NCI-H128 (cell line): ENCODE results near the gene FASTK.
"Not testable (repeated sequence)": the region's sequence is repeated elsewhere in the genome, so short reads cannot be mapped to it uniquely, and the experiment has no call there.

Experiments
- DNase-seq: peaks from one replicate; lab custom pipeline; 2025; ENCODE audit not compliant: unreplicated experiment; lab: John Stamatoyannopoulos, UW

The FASTK gene

DNA sequence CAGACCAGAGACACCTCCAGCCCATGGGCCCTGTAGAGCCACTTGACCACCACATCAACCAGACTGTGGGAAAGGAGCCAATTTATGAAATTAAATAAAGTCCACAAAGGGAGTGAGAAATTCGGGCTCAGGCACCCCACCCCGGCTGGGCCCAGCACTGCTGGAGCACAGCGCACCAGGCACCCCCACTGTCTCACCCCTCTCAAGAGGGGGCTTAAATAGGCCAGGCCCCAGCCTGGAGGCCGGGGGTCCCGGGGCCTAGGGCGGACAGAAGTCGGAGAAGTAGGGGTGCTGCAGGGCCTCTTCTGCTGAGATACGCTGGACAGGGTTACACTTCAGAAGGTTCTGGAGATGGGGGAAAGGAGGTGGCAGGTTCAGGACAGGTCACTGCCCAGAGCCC lies 26.9 kb downstream of the FASTK start:
- no peak for DNase-seq

DNA sequence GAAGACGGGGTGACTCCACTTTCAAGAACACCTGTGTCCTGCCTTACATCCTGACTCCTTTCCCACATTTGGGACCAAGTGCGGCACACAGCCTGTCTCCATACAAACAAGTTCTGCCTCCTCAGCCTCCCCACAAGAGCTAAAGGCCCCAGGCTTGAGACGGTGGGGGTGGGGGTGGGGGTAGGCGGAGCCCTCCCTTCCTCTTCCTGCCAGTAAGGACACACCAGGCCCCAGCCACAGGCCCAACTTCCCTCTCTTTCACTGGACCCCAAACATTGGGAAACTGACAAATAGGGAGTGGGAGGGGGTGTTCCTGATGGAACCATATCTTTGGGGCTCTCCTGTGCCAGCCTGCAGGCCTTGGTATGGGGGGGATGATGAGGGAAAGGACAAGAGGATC lies 27.5 kb downstream of the FASTK start:
- DNase-seq, result no peak

DNA sequence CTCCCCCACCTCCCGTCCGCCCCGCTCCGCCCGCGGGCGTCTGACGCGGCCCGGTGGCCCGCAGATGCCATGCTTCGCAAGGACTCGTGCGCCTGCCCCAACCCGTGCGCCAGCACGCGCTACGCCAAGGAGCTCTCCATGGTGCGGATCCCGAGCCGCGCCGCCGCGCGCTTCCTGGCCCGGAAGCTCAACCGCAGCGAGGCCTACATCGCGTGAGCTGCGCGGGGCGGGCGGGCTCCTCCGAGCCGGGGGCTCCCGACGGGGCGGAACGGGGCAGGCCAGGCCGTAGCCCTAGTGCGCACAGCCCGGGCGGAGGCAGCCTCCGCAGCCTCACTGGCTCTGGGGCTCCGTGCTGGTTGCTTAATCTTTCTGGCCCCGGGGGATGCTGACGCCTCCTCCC lies 29.5 kb downstream of the FASTK start:
- DNase-seq, result no peak

DNA sequence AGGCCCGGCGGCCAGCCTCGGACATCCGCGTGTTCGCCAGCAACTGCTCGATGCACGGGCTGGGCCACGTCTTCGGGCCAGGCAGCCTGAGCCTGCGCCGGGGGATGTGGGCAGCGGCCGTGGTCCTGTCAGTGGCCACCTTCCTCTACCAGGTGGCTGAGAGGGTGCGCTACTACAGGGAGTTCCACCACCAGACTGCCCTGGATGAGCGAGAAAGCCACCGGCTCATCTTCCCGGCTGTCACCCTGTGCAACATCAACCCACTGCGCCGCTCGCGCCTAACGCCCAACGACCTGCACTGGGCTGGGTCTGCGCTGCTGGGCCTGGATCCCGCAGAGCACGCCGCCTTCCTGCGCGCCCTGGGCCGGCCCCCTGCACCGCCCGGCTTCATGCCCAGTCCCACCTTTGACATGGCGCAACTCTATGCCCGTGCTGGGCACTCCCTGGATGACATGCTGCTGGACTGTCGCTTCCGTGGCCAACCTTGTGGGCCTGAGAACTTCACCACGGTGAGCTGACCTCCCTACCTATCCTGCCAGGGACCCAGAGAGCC lies 31.6 kb downstream of the FASTK start:
- no peak for DNase-seq

DNA sequence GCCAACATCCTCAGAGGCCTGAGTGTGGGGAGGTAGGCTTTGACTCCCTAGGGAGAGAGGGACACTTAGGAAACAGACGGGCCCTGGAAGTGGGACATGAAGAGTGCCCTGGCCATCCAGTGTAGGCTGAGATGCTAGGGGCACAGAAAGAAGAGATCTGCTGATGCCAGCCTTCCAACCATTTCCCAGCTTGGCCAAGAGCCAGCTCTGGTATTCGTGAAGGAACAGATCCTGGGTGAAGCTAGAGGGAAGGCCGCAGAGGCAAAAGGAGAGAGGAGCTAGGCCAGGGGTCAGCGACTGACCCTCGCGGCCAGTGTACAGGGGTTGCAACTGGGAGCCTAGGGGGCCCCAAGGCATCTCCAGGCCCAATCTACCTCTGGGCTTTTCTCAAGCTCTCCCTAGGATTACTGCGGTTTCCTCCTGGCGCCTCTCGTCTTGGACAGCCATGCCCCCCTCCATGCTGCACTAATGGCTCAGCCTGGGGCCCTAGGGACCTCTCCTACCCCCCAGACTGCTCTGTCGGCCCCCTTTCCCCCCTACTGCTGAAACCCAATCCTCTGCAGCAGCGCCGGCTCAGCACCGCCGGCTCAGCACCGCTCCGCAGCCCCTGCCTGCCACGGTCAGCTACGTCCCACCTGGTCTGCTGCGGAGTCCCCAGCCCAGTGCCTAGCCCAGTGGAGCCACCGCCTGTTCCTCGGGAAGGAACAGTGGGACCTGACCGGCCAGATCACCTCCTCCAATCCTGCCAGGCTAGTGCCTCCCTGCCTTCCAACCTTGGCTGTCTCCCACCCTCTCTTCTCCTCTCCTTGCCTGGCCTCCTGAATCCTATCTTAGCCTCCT lies 32.4 kb downstream of the FASTK start, which contains the start of gene ASIC3:
ASIC3 (plus strand) TSS at position 556 of the 840 bp plus-strand sequence. CDS start 355 bp downstream, outside the sequence.
- DNase-seq, result no peak

DNA sequence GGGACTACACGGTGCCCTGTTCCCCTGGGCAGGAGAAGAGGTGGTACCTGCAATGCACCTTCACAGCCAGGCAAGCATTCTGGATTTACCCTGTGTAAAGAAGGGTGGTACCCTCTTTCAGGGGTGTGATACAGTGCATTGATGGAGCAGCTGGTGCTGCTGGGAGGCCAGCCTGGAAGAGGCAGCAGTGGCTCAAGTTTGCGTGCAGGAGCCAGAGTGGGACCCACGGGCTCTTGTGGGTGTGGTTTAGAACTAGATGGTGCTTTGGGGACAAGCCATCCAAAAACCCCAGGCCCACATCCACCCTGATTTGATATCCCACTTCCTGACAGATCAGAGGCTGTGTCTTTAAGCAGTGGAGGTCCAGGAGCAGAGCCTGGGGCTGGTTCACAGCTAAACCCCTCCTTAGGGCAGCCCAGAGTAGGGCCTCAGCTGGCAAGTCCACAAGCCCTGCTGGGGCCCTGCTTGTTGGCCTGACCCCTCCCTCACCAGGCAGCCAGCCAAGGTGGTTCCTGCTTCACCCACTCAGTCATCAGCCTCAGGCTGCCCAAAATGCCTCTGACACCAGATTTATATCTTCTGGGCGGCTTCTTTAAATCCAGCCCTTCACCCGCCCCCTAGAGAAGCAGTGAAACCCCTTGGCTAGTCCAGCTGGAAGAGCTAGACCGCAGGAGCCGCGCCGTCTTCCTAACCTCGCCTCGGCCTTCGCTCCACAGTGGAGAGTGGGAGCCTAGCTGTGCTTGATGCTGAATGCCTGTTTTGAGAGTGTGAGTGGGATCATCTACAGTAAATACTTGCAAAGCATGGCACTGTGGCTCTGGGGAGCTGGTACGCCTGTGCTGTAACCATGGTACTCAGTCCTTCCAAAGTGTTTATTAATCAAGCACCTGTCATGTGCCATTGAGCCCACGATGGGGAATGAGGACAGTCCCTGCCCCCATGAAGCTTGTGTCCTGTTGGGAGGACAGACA lies 33.7 kb downstream of the FASTK start:
- no peak for DNase-seq

DNA sequence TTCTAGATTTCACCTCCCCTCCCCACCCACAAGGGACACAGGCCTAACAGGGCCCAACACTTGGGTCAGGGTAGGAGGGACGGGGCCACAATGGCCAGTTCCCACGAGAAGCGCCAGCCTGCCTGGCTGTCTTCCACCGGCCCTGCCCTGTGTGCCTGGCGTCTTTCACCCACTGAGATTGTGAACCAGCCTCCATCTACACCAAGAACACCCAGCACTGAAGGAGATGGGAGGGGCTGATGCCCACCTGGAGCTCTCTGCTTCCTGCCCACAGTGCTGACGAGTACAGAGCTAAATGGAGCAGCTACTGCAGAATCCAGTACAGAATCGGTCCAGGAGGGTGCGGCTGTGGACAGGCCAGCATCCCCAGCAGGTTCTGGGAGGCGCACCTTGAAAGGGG lies 34.6 kb downstream of the FASTK start:
- no peak for DNase-seq

DNA sequence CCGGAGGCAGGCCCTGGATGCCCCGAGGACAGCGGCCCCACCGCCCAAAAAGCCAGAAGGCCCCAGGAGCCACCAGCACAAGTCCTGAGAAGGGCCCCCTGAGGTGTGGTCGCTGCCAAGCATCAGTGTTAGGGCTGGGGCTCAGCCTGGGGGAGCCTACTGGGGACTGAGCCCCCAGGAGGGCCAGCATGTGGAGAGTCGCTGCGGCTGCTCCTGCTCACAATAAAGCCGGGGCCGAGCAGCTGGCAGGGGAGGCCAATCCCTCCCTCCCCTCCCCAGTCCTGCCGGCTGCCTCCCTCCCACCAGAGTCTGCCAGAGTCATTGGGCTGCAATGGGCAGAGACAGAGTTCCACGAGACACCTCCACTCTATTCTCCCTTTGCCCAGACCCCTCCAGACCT lies 35.3 kb downstream of the FASTK start:
- no peak for DNase-seq

DNA sequence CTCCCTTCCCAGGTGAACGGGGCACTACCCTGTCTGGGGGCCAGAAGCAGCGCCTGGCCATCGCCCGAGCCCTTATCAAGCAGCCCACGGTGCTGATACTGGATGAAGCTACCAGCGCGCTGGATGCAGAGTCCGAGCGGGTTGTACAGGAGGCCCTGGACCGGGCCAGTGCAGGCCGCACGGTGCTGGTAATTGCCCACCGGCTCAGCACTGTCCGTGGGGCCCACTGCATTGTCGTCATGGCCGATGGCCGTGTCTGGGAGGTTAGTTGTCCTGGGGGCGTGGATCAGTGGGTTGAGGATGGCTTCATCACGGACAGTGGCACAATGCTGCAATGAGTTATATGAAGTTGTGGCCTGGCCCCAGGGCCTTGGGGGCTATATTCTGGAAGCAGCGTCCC lies 36.6 kb downstream of the FASTK start:
- DNase-seq, result no peak

DNA sequence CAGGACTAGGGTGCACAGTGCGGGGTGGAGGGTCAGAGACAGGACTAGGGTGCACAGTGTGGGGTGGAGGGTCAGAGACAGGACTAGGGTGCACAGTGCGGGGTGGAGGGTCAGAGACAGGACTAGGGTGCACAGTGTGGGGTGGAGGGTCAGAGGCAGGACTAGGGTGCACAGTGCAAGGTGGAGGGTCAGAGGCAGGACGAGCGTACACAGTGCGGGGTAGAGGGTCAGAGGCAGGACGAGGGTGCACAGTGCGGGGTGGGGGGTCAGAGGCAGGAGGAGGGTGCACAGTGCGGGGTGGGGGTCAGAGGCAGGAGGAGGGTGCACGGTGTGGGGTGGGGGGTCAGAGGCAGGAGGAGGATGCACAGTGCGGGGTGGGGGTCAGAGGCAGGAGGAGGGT lies 37.2 kb downstream of the FASTK start:
- DNase-seq, result not testable (repeated sequence)

DNA sequence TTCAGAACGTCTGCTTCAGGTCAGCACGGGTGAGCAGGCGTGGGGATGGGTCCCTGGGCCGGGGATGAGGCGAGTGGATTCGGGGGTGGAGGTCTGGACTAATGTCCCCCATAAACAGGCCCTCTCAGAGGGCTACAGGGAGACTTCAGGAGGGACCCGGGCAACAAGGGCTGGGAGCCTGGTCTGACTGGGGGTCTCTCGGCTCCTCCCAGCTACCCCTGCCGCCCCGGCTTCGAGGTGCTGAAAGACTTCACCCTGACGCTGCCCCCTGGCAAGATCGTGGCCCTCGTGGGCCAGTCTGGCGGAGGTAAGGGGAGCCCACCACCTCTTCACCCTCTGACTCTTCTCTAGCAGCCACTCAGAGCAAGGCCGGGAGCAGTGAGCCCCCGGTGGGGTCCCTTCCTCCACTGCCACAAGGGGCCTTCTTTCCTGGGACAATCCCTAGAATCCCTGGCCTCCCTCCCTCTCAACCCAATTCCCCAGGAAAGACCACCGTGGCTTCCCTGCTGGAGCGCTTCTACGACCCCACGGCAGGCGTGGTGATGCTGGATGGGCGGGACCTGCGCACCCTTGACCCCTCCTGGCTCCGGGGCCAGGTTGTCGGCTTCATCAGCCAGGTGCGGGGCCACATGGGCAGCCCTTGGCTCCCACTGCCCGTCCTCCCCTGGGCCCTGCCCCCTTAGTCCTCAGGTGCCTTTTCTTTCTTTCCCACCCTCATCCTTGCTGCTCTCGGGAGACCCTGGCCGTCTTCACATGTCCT lies 39.8 kb downstream of the FASTK start:
- no peak for DNase-seq

DNA sequence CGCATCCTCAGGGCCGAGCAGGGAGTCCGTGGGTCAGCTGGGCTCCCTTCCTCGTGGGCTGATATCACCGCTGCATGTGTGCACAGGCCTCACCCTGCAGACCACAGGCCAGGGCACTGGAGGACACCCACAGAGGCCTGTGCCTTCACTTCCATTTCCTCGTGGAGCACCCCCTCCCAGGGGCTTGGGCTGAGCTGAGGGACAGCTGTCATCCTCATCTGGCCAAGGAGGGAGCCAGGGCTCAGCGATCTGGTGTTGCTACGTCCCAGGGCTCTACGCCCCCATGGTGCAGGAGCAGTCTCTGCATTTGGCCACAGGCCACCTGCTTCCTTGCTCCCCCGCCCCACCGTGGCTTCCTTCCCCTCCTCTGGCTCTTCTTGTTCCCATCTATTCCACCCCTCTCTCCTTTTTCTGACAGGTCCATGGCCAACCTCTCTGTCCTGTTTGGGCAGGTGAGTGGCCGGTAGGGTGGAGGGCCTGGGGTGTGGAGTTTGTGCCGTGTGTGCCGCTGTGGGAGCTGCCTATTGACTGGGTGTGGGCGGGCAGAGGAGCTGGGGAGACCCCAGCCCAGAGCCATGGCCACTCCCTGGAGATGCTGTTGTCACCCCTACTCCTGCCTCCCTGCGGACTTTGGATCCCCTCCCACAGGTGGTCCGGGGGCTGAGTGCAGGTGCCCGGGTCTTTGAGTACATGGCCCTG lies 40.6 kb downstream of the FASTK start:
- DNase-seq, result no peak

DNA sequence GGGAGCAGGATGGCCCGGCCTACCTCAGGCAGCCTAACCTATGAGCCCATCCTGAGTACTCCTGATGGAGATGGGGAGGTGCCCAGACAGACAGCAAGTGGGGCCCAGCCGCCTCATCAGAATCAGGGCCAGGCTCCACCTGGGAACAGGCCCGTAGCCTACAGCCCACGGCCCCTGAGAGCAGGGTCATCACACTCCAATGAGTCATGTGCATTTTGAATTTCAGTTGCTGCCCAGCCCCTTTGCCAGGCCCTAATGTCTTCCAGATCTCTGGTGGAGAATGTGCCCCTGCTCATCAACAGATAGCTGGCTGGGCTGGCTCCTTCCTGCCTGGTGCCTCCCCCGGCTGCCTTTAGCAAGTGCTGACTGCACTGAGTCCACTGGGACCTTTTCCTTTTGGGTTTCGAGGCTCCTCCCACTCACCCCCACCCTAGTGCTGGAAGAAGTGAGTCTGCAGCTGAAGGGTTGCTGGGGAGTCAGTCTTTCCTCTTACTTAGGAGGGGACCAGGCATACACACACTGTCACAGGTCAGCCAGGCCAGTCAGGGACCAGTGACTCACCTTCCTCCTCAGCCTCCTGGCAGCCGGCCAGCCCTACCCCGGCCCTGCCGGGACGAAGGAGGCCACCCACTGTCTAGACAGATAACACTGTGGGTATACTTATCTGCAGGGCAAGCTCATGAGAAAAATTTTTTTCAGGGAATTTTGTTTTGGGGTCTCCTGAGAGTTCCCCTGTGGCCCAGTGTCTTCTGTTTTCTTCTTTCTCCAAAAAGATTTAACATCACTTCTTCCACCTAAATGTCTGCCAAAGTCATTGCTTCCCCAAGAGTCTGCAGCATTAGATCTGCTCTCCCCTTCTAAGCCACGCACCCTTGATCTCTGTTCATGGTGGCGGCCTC lies 41.4 kb downstream of the FASTK start:
- no peak for DNase-seq

DNA sequence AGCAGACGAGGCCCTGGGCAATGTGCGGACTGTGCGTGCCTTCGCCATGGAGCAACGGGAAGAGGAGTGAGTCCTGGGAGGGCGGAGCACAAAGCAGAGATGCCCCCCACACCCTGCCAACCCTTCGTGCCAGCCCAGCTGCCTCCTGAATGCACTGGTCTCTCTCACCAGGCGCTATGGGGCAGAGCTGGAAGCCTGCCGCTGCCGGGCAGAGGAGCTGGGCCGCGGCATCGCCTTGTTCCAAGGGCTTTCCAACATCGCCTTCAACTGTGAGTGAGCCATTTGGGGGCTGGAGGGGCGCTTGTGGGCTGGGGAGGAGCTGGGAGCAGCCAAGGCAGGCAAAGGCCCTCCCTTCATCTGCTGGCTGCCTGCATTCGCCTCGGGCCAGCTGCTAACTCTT lies 44.7 kb downstream of the FASTK start:
- no peak for DNase-seq

DNA sequence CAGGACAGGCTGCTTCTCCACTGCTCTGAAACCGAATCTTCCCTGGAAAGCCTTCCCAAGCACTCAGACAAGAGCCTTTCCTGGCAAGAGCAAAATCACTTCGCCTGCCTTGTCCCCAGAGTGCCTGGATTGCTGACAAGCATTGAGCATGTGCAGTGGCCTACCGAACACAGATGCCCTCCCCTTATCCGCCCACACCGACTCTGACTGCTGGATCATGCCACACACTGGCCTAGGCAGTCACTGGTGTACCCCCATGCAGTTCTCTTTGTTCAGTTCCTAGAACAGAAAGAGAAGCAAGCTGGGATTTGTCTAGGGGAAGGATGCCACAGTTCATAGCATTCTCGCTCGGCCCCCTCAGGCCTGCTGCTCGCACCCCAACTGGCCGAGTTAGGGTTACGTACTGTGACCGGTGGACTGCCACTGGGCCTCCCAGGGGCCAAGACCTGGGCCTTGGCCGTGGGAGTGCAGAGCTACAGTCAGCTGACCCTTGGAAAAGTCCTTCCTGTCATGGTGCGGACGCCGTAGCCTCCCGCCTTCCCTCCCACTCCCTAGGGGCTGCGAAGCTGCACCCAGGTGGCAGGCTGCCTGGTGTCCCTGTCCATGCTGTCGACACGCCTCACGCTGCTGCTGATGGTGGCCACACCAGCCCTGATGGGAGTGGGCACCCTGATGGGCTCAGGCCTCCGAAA lies 45.4 kb downstream of the FASTK start:
- no peak for DNase-seq

DNA sequence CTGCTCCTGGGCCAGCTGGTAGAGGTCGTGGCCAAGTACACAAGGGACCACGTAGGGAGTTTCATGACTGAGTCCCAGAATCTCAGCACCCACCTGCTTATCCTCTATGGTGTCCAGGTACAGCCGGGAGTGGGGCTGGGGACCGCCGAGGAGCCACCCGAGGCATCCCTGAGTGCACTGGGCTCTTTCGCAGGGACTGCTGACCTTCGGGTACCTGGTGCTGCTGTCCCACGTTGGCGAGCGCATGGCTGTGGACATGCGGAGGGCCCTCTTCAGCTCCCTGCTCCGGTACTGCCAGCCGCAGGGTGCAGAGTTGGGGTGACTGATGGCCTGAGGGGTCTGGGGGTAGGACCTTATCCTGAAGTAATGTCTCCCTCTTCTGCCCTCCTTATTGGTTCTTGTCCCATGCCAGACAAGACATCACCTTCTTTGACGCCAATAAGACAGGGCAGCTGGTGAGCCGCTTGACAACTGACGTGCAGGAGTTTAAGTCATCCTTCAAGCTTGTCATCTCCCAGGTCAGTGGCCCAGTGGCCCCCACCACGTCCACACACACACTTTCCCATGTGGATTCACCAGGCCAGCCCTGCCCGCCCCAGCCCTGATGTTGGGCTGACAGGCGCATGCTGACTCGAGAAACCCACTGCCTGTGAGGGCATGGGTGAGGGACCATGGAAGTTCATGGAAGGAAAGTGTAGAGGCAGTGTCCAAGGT lies 46.1 kb downstream of the FASTK start:
- DNase-seq, result no peak

DNA sequence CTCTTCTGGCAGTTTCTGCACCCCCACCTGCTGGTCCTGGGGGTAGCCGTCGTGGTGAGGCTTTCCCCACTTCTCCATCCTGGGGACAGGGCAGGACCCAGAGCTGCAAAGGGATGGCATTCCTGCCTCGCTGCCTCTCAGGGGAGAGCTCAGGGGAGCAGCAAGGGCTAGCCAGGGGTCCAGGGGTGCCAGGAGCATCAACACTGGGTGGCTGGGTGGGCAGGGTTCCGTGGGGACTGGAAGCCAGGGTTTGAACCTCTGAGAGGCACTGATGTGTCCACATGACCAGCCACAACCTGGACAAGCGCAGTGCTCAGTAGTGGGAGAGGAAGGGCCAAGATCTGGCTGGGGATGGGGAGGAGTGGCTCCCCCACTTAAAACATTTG lies 46.8 kb downstream of the FASTK start:
- DNase-seq, result no peak
